Glomerular visceral epithelial cell (primary cell): Measurements from ENCODE around the gene C6orf47.

Experiments
- DNase-seq: peaks from one replicate; pipeline ENCODE4 v3.0.0-alpha.2; 2016; ENCODE audit errors: extremely low spot score

C6orf47 gene

DNA sequence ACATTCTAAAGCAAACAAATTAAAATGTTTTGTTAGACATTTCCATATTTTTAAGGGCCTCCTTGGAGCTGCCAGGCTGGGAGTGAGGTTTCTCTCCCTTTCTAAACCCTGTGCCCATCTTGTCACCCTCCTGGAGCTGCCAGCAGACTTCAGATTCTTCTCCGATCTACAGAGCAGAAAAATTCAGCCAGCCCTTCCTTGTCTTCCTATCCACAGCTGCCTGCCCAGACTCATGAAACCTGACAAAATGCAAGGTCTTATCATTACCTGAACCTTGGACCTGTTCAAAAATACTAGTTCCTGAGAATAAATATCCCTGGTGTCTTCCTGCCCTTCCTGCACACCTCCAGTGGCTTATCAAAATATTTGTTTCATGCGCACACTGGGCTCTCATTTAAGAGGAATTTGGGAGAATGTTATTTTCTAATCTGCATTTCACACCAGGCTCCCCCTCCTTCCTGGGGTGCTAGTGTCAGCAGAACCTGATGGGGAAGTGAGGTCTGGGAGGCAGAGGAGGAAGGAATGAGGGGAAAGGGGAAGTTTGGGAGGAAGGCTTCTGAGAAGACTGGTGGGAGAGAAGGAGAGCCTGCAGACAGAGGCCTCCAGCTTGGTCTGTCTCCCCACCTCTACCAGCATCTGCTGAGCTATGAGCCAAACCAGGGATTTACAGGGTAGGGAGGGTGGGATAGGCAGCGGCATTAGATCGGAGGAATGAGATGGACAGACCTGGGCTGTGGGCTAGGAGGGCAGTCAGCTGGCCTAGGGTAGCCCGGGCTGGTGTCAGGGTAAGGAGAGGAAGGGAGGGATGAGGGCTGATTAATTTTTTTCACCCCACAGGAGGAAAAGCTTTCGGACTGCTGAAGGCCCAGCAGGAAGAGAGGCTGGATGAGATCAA, 45.6 kb downstream of the C6orf47 start, which contains the start of gene AIF1:
Gene AIF1 (plus strand): TSS at position 551 of the 895 bp plus-strand sequence. CDS start 96 bp downstream, at position 647.
- no peak for DNase-seq

DNA sequence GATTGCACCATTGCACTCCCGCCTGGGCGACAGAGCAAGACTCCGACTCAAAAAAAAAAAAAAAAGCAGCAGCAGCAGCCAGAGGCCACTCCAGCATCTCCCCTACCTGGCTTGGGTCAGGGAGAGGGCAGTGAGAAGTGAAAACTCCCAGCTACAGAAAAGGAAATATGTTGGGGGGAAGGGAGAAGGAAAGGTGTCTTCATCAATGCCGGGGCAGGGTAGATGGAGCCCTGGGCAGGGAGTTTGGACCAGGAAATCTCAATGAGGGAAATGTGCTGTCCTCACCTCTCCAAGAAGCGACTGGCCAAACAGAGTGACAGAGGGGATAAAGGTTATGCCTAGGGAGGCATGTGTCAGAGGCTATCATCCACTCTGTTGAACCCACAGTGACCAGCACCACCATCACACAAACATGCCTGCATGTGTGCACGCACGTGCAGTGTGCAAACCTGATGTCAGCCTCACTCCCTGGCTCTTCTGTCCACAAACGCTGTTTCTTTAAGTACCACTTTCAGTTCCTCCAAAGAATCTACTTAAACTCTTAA, 46.4 kb downstream of the C6orf47 start:
- no peak for DNase-seq

DNA sequence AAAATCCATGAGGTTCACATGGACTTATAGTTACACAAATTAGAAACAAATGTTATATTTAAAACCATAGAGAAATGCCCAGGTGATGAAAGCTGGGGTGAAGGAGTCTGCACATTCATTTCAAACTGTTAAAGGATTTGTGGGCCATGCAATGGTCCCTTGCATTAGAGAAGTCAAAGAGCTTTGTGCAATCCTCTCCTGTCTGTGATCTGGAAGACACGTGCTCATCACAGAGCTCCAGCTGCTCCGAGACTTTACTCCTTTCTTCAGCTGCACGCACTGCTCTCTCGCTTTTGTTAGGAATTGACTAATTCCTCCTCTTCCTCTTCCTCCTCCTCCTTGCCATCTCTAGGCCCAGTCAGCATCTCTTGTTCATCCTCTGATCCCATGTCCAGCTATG, 49.6 kb downstream of the C6orf47 start:
- no peak for DNase-seq

DNA sequence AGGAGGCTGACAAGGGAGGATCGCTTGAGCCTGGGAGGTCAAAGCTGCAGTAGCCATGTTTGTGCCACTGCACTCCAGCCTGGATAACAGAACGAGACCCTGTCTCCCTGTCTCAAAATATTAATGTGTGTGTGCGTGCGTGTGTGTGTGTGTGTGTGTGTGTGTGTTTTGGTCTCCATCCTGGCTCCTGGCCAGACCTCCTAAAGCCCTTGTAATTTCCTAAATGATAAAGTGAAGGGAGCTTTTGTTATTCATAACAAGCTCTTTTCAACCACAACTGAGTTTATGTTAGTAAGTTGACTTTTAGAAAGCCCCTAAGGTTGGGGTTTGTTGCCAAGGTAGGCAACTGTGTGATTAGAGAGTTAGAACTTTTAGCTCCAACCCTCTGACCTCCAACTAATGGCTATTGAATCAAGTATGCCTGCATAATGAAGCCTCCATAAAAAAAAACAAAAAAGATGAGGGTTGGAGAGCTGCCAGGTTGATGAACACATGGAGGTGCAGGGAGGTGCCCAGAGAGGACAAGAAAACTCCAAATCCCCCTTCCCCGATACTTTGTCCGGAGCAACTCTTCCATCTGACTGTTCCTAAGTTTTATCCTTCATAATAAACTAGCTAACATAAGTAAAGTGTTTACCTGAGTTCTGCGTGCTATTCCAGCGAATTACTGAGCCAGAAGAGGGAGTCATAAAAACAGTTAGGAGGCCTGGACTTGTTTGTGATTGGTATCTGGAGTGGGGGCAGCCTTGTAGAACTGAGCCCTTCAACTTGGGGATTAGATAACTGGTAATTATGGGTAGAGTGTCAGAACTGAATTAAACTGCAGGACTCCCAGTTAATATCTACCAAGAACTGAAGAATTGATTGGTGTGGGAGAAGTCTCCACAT, 50.8 kb downstream of the C6orf47 start:
- no peak for DNase-seq
